Measurements from ENCODE around the gene LGALS3.

The LGALS3 gene

GRCh38 chr14:55115460-55115859, 13.6 kb upstream of the LGALS3 start:
- no peak for DNase-seq (ENCODE audit: low spot score)

GRCh38 chr14:55115861-55116245, 13.2 kb upstream of the LGALS3 start:
- no peak for DNase-seq (ENCODE audit: low spot score)

GRCh38 chr14:55116246-55117030, 12.6 kb upstream of the LGALS3 start:
- DNase-seq (ENCODE audit: low spot score), result no peak

GRCh38 chr14:55117803-55118441, 11.1 kb upstream of the LGALS3 start:
- DNase-seq (ENCODE audit: low spot score), result no peak

GRCh38 chr14:55118761-55119160, 10.3 kb upstream of the LGALS3 start:
- no peak for DNase-seq (ENCODE audit: low spot score)

- no peak for DNase-seq (ENCODE audit: low spot score)
Measured at GRCh38 chr14:55120571-55121495, 8.2 kb upstream of the LGALS3 start.

GRCh38 chr14:55121628-55122439, 7.2 kb upstream of the LGALS3 start:
- no peak for DNase-seq (ENCODE audit: low spot score)

GRCh38 chr14:55122440-55122986, 6.5 kb upstream of the LGALS3 start:
- no peak for DNase-seq (ENCODE audit: low spot score)

- DNase-seq (ENCODE audit: low spot score), result no peak
Measured at GRCh38 chr14:55123101-55123500, 6.0 kb upstream of the LGALS3 start.

GRCh38 chr14:55123852-55124639, 5.0 kb upstream of the LGALS3 start:
- DNase-seq (ENCODE audit: low spot score), result no peak

- no peak for DNase-seq (ENCODE audit: low spot score)
Measured at GRCh38 chr14:55124774-55125386, 4.2 kb upstream of the LGALS3 start.

- no peak for DNase-seq (ENCODE audit: low spot score)
Measured at GRCh38 chr14:55125403-55125802, 3.6 kb upstream of the LGALS3 start.

GRCh38 chr14:55126034-55126433, 3.0 kb upstream of the LGALS3 start:
- DNase-seq (ENCODE audit: low spot score), result no peak

- DNase-seq (ENCODE audit: low spot score), result no peak
Measured at GRCh38 chr14:55126932-55127459, 2.1 kb upstream of the LGALS3 start.

GRCh38 chr14:55127460-55127951, 1.5 kb upstream of the LGALS3 start:
- no peak for DNase-seq (ENCODE audit: low spot score)

- no peak for DNase-seq (ENCODE audit: low spot score)
Measured at GRCh38 chr14:55128386-55129085, 516 bp upstream of the LGALS3 start.

- DNase-seq (ENCODE audit: low spot score), result no peak
Measured at GRCh38 chr14:55129428-55130195, 560 bp downstream of the LGALS3 start.

GRCh38 chr14:55130196-55130550, 1.1 kb downstream of the LGALS3 start:
- no peak for DNase-seq (ENCODE audit: low spot score)

Data from NAMALWA (cell line).